Raji (cell line): ENCODE data around the gene DDX25.

Experiments used
- POLR2A ChIP-seq: IDR thresholded peaks from 2 replicates; pipeline ENCODE4 v1.6.1; 2011; ENCODE audit warnings: low read depth, low read length, control low read depth; ENCODE audit not compliant: insufficient read depth

DDX25 gene

DNA sequence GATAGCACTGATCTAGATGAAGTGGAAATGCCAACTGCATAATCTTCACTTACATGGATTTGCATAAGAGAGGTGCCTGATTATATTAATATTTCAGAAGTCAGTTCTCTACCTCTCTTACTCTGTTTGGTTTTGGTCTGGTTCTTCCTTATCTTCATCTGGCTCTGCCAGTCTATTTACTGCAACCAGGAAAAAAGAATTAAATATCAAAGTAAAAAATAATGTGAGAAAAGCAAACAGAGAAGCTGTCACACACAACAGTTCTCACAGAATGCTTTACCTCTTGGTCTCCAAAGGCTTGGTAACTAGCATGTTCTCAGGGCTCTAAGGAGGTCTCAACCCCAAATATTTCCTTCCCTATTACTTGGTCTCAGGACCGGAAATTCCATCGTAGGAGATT, 48.3 kb downstream of the DDX25 start:
- no peak for TF ChIP-seq POLR2A

DNA sequence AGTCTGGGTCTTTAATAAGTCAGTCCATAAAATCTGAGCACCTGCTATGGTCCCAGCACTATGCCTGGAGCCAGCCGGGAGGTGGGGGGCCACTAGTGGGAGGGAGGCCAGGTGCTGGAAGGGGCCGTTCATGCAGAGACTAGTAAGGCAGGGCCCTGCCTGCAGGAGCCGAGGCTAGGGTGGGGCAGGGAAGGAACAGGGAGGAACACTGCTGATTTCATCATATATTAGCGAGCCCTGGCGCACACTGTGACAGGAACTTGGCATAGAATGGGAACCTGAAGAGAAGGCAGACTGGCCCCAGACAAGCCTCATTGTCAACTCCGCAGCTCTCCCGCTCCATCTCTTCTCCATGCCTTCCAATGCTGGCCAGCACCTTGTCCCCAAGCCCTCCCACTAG, 48.7 kb downstream of the DDX25 start:
- no peak for TF ChIP-seq POLR2A

DNA sequence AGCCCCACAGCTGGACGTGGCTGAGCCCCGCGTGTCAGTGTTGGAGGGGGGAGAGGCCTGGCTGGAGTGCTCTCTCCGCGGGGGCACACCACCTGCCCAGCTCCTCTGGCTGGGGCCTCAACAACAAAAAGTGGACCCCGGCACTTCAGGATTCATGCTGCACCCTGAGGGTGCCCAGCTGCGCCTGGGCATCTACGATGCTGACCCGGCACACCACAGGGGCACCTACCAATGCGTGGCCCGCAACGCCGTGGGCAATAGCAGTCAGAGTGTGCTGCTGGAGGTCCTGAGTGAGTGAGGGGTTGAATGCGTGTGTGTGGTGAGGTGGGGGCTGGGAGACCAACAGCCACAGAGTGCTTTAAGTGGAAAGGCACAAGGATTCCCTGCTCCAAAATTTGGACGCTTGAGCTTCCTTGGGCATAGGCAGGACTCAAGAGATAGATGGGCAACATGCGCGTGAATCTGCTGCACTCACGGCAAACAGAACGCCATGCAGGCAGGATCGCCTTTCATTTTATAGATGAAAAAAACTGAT, 49.2 kb downstream of the DDX25 start:
- TF ChIP-seq POLR2A, result no peak

DNA sequence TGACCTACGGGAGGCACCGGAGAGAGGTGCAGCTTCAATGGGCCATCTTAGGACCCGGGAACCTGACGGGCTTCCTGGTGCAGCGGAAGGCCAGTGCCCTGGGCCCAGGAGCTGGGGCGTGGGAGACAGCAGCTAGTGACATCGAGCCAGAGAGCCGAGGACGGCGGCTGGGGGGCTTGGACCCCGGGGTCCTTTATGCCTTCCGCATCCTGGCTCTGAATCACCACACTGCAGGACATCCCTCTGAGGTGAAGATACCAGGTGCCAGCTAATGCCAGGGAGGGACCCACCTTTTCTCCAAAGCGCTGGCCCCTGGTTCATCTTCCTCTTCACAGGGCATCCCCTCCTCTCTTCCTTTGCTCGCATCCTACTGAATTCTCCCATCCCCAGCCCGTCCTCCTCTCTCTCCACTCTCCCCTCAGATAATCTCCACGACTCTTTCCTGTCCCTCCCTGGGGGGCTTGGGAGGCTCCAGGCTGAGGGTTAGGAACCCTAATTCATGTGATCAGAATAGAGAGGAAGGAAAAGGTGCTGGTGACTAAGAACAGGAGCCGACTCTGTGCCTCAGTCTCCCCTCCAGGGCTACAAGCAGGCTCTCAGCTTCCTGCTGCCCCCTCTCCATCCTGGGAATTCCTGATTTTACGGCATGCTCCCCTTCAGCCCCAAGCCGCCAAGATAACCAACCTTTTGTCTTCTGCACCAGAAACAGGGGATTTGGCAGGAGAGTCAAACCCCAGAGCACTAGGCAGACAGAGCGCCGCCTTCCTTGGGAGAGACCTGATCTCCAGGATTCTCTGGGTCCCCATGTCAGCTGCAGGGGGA, 50.0 kb downstream of the DDX25 start:
- TF ChIP-seq POLR2A, result no peak

DNA sequence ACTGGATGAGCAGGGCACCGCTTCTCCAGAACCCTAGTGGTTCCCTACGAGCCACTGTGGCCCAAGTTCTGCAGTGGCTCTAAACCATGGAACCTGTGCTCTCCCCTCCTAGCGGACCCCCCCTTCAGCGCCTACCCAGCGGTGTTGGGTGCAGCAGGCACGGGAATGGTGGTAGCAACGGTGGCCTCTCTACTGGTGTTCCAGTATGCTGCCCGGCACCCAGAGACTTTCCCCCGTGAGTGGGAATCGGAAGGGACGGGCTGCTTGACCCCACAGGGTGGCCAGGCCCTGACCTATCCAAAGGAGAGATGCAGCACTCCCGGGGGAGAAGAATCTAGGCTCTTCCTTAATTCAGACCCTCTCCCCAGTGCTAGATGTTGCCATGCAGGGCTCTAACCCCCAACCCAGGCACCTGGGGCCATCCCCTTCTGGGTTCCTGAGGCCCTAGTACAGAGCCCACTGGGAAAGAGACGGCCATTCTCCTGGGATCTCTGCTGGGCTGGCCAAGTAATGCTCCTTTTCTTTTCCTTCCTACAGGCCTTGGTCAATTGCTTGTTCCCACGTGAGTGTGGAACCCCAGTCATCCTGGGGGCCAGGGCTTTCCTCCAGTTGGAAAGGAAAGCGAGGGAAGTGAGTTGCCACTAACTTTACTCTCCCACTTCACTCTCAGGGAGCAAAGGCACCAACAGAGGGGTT, 50.8 kb downstream of the DDX25 start:
- no peak for TF ChIP-seq POLR2A

DNA sequence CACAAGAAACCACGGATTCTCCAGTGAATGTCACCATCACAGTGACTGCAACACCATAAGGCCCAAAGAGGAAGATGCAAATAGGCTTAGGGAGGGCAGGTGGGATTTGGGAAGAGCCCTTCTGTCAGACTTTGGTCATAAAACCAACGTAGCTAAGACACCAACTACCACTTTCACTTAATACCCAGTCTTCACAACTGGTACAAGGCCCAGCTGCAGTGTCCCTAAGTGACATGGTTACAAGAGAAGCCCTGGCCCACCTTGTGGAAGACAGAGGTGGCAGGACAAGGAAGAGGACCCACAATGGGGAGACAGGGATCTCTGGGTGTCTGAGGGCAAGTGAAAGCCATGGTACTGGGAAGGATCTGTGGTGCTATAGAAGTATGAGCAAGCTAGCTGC, 51.5 kb downstream of the DDX25 start:
- no peak for TF ChIP-seq POLR2A

DNA sequence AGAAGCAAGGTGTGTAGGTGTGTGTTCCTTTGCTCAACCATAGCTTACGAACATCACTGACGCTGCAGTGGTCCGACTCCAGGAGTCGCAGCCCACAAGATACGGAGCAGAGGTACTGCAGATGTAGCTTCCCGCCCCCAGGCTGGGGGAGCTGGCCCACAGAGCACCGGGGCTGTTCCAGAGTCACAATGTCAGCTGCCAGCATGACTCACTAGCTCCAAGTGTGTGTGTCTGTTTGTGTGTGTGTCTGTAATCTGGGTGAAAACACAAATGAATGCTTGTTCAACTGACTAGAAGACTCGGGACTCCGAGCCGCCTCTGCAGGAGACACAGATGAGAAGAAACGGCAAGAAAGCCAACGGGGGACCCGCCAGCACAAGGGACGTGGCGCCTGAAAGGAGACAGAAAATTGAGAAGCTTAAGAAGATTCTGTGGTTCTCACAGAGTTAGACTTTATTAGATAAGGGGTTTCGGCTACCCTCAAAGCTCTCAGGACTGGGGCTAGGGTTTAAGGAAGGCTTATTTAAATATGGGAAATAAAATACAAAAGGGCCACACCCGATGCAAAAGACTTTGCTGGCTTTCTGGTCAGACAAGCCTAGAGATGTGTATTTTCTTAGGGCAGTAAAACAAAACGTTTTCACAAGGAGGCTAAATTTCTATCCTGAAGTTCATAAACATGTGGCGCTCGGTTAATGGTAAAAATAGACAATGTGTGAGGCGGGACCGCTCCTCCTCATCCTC, 52.3 kb downstream of the DDX25 start:
- no peak for TF ChIP-seq POLR2A

DNA sequence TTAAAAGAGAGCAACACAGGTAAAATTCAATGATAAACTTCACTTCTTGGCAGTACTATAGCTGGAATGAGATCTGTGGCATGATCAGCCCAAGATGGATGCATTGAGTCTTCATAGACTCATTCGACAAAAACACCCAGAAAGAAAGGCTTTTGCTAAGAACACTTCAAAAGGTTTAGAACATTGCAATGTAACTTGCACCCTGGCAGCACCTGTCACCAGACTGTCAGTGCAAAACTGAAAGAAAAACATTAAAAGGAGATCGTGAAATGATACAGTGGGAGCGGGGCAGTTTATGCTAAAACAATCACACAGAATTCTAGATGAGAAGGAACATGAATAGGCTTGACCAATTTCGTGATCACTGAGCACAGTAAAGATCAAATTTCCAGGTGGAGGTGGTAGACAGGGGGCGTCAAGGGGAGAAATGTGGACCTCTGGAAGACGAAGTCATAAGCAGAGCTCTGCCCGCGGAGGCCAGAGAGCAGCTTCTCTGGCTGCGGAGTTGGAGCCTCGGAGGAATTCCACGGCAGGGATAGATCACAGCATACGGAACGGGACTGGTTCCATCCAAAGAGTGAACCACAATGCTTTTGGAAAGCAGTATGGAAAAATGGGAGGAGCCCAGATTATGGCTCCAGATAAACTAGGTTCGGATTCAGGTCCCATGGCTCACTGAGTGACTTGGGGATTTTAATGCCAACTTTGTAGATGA, 53.5 kb downstream of the DDX25 start:
- TF ChIP-seq POLR2A, result no peak

DNA sequence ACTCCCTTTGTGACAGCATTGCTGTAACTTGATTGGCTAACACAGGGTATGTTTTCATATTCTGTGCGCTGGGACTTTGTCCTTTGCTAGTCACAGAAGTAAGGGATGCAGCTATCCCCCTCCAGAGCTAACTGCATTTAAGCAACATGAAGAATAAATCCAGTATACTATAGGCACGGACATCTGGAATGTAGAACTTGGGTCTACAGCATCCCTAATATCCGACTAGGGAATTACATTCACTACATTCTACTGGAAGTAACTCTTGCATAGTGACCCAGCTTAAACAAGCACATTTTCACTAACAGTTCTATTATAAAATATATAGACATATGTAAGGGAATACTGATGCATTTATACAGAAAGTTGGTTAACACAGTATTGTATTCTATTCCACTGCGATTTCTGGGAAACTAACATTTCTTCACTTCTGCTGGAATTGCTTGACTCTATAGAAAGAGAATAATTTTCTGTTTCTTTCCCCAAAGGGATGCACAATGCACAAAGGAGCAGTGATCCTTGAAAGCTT, 54.6 kb downstream of the DDX25 start:
- no peak for TF ChIP-seq POLR2A

DNA sequence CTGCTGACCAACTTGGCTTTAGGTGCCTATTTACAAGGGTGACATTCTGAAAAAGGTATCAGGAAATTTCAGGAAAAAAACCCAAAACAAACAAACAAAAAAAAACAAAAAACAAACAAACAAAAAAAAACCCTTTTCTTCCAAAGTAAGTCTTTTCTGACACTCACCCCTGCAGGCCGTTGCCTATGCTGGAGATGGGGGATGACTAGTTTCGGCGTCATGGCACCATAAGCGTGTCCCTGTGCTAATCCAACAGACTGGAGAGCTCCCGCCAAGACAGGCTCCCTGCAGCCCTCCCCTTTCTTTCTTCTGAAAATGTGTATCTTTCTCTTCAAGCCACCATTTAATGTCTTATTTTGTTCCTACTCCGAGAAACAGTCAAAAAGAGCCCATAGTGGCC, 55.2 kb downstream of the DDX25 start:
- TF ChIP-seq POLR2A, result no peak

DNA sequence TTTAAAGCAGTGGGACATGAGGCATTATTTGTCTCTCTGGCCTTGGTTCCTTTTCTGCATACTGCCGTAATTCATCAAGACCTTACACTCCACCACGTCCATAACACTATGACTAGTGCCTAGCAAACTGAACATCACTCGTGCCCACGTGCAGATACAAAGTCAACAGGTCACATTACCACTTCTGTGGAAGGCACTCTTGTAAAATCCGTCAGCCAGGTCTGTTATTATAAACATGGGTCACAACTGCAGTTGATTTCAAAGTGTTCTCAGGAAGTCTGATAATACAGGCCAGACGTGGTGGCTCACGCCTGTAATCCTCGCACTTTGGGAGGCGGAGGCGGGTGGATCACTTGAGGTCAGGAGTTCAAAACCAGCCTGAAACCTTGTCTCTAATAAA, 55.6 kb downstream of the DDX25 start:
- TF ChIP-seq POLR2A, result no peak

DNA sequence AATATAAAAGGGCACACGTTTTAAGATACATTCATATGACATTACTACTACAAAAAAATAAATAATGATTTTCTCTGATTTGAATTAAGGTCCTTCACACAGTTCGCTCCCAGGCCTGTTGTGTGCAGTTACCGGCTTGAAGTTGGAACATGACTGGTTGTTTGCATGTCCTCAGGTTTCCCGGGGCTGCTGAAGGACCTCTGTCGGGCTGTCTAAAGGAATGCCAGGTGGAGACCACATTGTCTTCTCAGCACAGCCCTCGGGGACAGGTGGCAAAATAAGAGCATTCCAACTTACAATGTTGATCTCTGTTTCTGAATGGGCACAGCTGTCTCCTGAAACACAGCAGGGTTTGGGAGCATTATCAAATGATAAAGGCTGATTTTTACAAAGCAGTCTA, 56.5 kb downstream of the DDX25 start:
- no peak for TF ChIP-seq POLR2A

DNA sequence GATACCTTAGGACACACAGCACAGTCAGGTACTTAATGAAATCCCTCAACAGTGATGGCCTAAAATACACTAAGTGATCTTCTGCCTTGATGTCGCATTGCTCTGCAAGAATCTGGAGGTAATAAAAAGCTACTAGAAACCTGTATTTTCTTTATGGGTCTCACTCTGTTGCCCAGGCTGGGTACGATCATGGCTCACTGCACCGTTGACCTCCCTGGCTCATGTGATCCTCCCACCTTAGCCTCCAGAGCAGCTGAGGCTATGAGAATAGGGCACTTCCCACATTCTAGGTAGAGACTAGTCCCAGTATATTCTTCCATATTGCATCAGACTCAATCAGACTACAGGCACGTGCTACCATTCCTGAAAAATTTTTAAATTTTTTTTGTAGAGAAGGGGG, 63.2 kb downstream of the DDX25 start:
- TF ChIP-seq POLR2A, result no peak

DNA sequence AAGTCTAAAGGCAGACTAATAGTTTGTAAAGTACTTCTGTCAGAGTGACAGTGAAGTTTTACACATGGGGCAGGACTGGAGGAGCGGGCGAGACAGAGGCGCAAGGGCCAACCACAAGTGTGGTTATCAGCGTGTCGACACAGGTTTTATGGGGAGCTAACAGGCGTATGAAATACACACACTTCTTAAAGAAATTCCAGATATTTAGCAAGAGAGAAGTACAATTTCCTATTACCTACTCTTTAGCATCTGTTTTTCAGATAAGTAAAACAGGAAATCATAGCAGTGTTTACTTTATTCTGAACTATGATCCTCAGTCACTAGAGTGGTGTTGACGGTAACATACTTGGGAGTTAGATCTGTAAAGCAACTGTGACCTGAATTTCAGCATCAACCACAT, 64.0 kb downstream of the DDX25 start:
- no peak for TF ChIP-seq POLR2A

DNA sequence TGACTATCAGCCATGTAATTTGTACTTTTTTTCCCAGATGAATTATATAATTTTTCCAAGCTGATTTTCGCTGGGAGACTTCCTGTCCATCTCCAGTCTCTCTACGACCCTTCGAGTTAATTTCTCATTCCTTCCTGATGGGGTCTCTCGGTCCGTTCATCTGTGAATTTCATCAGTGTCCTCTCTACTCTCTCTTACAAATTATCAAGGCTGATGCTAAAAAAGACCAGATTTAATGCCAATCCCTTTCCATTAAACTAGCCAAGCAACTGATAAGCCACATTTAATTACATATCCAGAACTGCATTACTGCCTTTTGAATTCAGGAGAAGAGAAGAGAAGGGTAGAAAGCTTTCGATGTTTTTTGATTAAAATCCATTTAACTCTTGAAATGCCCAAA, 67.3 kb downstream of the DDX25 start:
- TF ChIP-seq POLR2A, result no peak

DNA sequence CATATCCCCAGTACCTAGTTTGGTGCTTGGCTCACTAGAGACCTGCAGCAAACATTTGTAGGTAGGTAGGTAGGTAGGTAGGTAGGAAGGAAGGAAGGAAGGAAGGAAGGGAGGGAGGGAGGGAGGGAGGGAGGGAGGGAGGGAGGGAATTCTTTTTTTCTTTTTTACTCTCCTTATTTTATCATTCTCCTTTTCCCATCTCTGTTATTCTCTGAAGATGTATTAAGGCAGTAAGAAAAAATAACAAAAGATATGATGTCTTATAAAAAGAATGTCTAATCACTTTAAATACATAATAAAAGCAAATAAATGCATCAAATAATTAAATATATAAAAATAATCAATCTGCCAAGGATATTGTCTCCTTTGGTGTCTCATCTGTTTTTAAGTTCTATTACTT, 70.0 kb downstream of the DDX25 start:
- TF ChIP-seq POLR2A, result no peak

DNA sequence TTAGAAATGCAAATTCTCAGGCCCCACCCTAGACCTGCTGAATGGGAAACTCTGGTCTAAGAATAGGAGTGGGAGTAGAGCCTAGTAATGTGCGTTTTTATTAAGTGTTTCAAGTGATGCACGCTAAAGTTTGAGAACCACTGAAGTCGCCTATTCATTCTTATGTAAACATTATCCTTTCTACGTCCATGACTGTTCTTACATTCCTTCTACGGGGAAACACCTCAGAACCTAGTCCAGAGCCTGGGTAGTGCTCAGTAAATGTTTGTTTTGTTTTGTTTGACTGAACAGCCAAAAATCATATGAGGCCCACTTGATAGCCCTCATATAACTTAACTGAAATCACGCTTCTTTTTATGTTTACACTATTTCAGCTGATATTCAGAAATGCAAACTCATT, 71.3 kb downstream of the DDX25 start:
- TF ChIP-seq POLR2A, result no peak
